Mesothelial cell of epicardium (in vitro differentiated cells): Measurements from ENCODE around the gene AIP. TPM values are rescaled to one million over a fixed set of nuclear protein-coding genes. Genes with fewer than 3 reads are reported as not detected.

ENCODE experiments used
- DNase-seq, 2 experiments: peaks; one replicate each; pipeline ENCODE4 v3.0.0; 2021; ENCODE audit warnings: low spot score in 2 of 2; ENCODE audit not compliant: unreplicated experiment in 2 of 2
- H3K27ac Mint-ChIP-seq: 2 replicates; pipeline ENCODE4 v1.8.0; 2021; ENCODE audit warnings: mixed read lengths
- H3K27me3 Mint-ChIP-seq: 2 replicates; pipeline ENCODE4 v1.8.0; 2021; ENCODE audit warnings: low read depth, mixed read lengths
- H3K36me3 Mint-ChIP-seq: 2 replicates; pipeline ENCODE4 v1.8.0; 2021; ENCODE audit warnings: mixed read lengths
- H3K4me1 Mint-ChIP-seq: 2 replicates; pipeline ENCODE4 v1.8.0; 2021; ENCODE audit warnings: mixed read lengths
- H3K4me3 Mint-ChIP-seq: 2 replicates; pipeline ENCODE4 v1.8.0; 2021; ENCODE audit warnings: mild to moderate bottlenecking, moderate library complexity, mixed read lengths
- H3K9me3 Mint-ChIP-seq: 2 replicates; pipeline ENCODE4 v1.8.0; 2021; ENCODE audit warnings: mixed read lengths
- CTCF ChIP-seq: fragments of 200-600 bp; sonication (generic); IDR thresholded peaks from one replicate; pipeline ENCODE4 v1.5.0; 2021; ENCODE audit warnings: antibody characterized with exemption; ENCODE audit not compliant: unreplicated experiment
- total RNA-seq: library from RNA; stranded (reverse); gene quantifications from 3 replicates; pipeline ENCODE4 v1.2.1, GENCODE V29; 2021

AIP gene
- total RNA-seq, 1 donor from 2014 or later = 44.6 TPM

DNA sequence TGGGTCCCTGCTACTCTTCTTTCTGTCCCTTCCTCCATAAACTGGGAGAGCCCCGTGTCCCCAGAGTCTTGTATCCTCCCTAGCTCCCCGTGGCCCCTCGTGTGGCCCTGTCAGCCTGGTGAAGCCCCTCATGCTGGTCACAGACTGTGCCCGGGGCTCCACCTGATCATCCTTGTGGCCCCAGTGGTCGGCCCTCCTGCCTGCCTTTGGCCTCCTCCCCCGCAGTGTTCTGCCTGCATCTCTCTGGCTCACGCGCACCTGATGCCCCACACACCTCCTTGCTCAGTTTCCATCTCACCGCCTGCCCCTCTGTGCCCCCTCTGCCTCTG is 41.6 kb downstream of the AIP start:
- Mint-ChIP-seq H3K9me3 (peaks cover 7% of the 10 kb centered on the region), H3K4me1 (no peaks in the 10 kb centered on the region), H3K27me3 (peaks cover 17% of the 10 kb centered on the region), H3K36me3 (no peaks in the 10 kb centered on the region), H3K4me3 (no peak overlapping the region), H3K27ac (no peak overlapping the region)
- DNase-seq = no peak
- no peak for TF ChIP-seq CTCF

GRCh38 chr11:67525275-67525976 is 42.6 kb downstream of the AIP start:
- H3K27ac Mint-ChIP-seq = no peak overlapping the region
- peaks cover 7% of the 10 kb centered on the region for H3K9me3 Mint-ChIP-seq
- peaks cover 17% of the 10 kb centered on the region for H3K27me3 Mint-ChIP-seq

DNA sequence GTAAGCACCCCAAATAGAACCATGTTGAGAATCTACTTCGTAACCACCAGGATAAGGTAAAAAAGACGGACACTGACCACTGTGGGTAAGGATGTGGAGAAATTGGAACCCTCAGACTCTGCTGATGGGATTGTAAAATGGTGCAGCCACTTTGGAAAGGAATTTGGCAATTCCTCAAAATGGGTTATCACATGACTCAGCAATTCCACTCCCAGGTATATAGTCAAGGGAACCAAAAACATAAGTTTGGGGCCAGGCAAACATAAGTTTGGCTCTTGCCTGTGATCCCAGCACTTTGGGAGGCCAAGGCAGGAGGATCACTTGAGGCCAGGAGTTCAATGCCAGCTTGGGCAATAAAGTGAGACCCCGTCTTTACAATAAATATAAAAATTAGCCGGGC is 45.5 kb downstream of the AIP start:
- no peak for DNase-seq
- Mint-ChIP-seq H3K4me3 (no peak overlapping the region), H3K27ac (no peak overlapping the region), H3K27me3 (peaks cover 10% of the 10 kb centered on the region), H3K36me3 (no peaks in the 10 kb centered on the region), H3K4me1 (no peaks in the 10 kb centered on the region), H3K9me3 (peaks cover 20% of the 10 kb centered on the region)
- no peak for TF ChIP-seq CTCF

More at GRCh38 chr11:67525275-67525976, 42.6 kb downstream of the AIP start:
- Mint-ChIP-seq H3K36me3 (no peaks in the 10 kb centered on the region), H3K4me3 (no peak overlapping the region), H3K4me1 (no peaks in the 10 kb centered on the region)
- no peak for TF ChIP-seq CTCF
- DNase-seq = no peak

DNA sequence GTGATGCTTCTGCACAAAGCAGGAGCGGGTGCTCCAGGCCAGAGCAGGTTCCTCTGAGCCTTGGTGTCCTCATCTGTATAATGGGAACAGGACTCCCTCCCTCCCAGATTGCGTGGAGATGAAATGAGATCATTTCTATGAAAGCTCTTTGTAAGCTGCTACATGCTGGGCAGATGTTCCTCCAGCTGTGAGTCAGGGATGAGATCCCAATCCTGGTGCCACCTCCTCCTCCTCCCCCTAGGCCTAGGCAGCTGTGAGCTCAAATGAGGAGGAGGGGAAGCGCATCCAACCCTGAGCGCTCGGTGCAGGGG is 47.4 kb downstream of the AIP start:
- peaks cover 7% of the 10 kb centered on the region for H3K27me3 Mint-ChIP-seq
- H3K4me3 Mint-ChIP-seq = no peak overlapping the region
- no peak overlapping the region for H3K27ac Mint-ChIP-seq
- peaks cover 4% of the 10 kb centered on the region for H3K36me3 Mint-ChIP-seq
- no peaks in the 10 kb centered on the region for H3K4me1 Mint-ChIP-seq
- no peak for TF ChIP-seq CTCF
- H3K9me3 Mint-ChIP-seq = peaks cover 30% of the 10 kb centered on the region
- no peak for DNase-seq

GRCh38 chr11:67532889-67533288 is 50.1 kb downstream of the AIP start:
- Mint-ChIP-seq H3K4me3 (no peak overlapping the region), H3K9me3 (peaks cover 23% of the 10 kb centered on the region), H3K36me3 (peaks cover 4% of the 10 kb centered on the region), H3K4me1 (no peaks in the 10 kb centered on the region), H3K27ac (no peak overlapping the region), H3K27me3 (peaks cover 3% of the 10 kb centered on the region)
- no peak for TF ChIP-seq CTCF
- DNase-seq = no peak
